Activated CD8-positive, alpha-beta memory T cell treated with anti-CD3 and anti-CD28 coated beads for 24 hours (primary cell): ENCODE data around the gene NRROS.
"Not testable (repeated sequence)": the region's sequence is repeated elsewhere in the genome, so short reads cannot be mapped to it uniquely, and the experiment has no call there.

Source experiments
- DNase-seq: peaks from one replicate; pipeline ENCODE4 v3.0.0-alpha.2; 2020

The NRROS gene

GRCh38 chr3:196639483-196640296 is at the start of gene NRROS:
NRROS (plus strand) TSS chr3:196639694; CDS start chr3:196654540, 14,846 bp downstream.
- peak; percentile 90 for DNase-seq

GRCh38 chr3:196590279-196590678 is 49.2 kb upstream of the NRROS start:
- DNase-seq, result no peak

- DNase-seq, result no peak
Measured at GRCh38 chr3:196596355-196596754, 43.1 kb upstream of the NRROS start.

GRCh38 chr3:196597971-196598733 is 41.3 kb upstream of the NRROS start:
- peak; percentile 60 for DNase-seq

- DNase-seq, result no peak
Measured at GRCh38 chr3:196599734-196600128, 39.8 kb upstream of the NRROS start.

- peak; percentile 38 for DNase-seq
Measured at GRCh38 chr3:196600359-196600758, 39.1 kb upstream of the NRROS start.

GRCh38 chr3:196602673-196603072 is 36.8 kb upstream of the NRROS start:
- no peak for DNase-seq

- peak; percentile 40 for DNase-seq
Measured at GRCh38 chr3:196603683-196604082, 35.8 kb upstream of the NRROS start.

- DNase-seq, result peak; percentile 59
Measured at GRCh38 chr3:196604548-196604947, 34.9 kb upstream of the NRROS start.

GRCh38 chr3:196608693-196609092 is 30.8 kb upstream of the NRROS start:
- no peak for DNase-seq

- peak; percentile 99 for DNase-seq
Measured at GRCh38 chr3:196609343-196609775, 30.1 kb upstream of the NRROS start.

- DNase-seq, result peak; percentile 60
Measured at GRCh38 chr3:196609805-196610515, 29.5 kb upstream of the NRROS start.

- DNase-seq, result no peak
Measured at GRCh38 chr3:196611761-196612483, 27.6 kb upstream of the NRROS start.

- not testable (repeated sequence) for DNase-seq
Measured at GRCh38 chr3:196615234-196615633, 24.3 kb upstream of the NRROS start.

- no peak for DNase-seq
Measured at GRCh38 chr3:196617256-196617655, 22.2 kb upstream of the NRROS start.

- no peak for DNase-seq
Measured at GRCh38 chr3:196619223-196619622, 20.3 kb upstream of the NRROS start.

- DNase-seq, result not testable (repeated sequence)
Measured at GRCh38 chr3:196619627-196620026, 19.9 kb upstream of the NRROS start.

- no peak for DNase-seq
Measured at GRCh38 chr3:196620161-196620604, 19.3 kb upstream of the NRROS start.

GRCh38 chr3:196620684-196621083 is 18.8 kb upstream of the NRROS start:
- no peak for DNase-seq

GRCh38 chr3:196621611-196622010 is 17.9 kb upstream of the NRROS start:
- no peak for DNase-seq

GRCh38 chr3:196624067-196624790 is 15.3 kb upstream of the NRROS start:
- DNase-seq, result no peak

GRCh38 chr3:196624907-196625306 is 14.6 kb upstream of the NRROS start:
- DNase-seq, result no peak
